Left ventricle myocardium inferior (tissue), 1 donor: ENCODE results near the gene ZDHHC7. TPM values are rescaled to one million over a fixed set of nuclear protein-coding genes. Genes with fewer than 3 reads are reported as not detected.

ENCODE experiments used
- DNase-seq: peaks from one replicate; pipeline ENCODE4 v3.0.0-alpha.2; 2020
- H3K27ac ChIP-seq: fragments of 200-600 bp; replicated peaks from 2 replicates; pipeline ENCODE4 v1.8.0; 2021
- H3K27me3 ChIP-seq: fragments of 200-600 bp; 2 replicates; pipeline ENCODE4 v1.8.0; 2021; ENCODE audit warnings: low read depth
- H3K36me3 ChIP-seq: fragments of 200-600 bp; 2 replicates; pipeline ENCODE4 v1.8.0; 2021
- H3K4me1 ChIP-seq: fragments of 200-600 bp; 2 replicates; pipeline ENCODE4 v1.8.0; 2021
- H3K4me3 ChIP-seq: fragments of 200-600 bp; 2 replicates; pipeline ENCODE4 v1.8.0; 2021; ENCODE audit warnings: mild to moderate bottlenecking, moderate library complexity
- H3K9me3 ChIP-seq: fragments of 200-600 bp; replicated peaks from 2 replicates; pipeline ENCODE4 v1.8.0; 2021
- intact Hi-C: fragments of 100-400 bp; cut with micrococcal nuclease; formaldehyde crosslinking; loops from one replicate; pipeline ENCODE4 v1.11.0; 2022
- total RNA-seq: library from RNA; stranded (reverse); fragmentation: NEBNext Ultra II Directional; extraction: Animal tissue kit (Norgen Biotek cat#: 25700); gene quantifications from one replicate; pipeline ENCODE4 v1.2.1, GENCODE V29; 2021
- TF ChIP-seq, protein P1 (sequence below): fragments of 200-600 bp; IDR thresholded peaks from 2 replicates; pipeline ENCODE4 v1.8.0; 2021; ENCODE audit warnings: antibody characterized with exemption, mild to moderate bottlenecking, borderline replicate concordance
- donor health status: DM: no; HTN: yes; CAD: no; lungs with severe emphysema.

The ZDHHC7 gene
- total RNA-seq, 1 donor from 2014 or later, result 36.8 TPM

DNA sequence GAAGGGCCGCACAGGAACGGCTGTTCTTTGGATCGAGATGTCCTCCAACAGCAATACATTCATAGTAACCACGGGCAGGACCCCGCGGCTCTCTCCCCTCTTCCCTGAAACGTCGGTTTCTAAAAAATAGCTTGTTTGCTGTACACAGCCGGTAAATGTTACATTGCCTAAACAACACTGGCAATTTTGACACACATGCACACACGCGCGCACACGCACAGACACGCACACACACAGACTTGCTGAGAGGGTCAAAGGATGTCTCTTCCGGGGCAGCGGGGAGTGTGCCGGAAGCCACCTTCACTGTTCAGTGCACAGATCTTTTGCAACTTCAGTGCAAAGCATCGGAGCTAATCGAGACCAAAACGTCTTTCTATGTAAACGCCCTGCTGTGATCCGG, 35.8 kb downstream of the ZDHHC7 start:
- Histone ChIP-seq H3K4me3 (no peak overlapping the region), H3K9me3 (no peaks in the 10 kb centered on the region), H3K36me3 (peaks cover 68% of the 10 kb centered on the region), H3K27me3 (no peaks in the 10 kb centered on the region), H3K4me1 (peaks cover 24% of the 10 kb centered on the region), H3K27ac (no peak overlapping the region)
- TF ChIP-seq, protein P1, sequence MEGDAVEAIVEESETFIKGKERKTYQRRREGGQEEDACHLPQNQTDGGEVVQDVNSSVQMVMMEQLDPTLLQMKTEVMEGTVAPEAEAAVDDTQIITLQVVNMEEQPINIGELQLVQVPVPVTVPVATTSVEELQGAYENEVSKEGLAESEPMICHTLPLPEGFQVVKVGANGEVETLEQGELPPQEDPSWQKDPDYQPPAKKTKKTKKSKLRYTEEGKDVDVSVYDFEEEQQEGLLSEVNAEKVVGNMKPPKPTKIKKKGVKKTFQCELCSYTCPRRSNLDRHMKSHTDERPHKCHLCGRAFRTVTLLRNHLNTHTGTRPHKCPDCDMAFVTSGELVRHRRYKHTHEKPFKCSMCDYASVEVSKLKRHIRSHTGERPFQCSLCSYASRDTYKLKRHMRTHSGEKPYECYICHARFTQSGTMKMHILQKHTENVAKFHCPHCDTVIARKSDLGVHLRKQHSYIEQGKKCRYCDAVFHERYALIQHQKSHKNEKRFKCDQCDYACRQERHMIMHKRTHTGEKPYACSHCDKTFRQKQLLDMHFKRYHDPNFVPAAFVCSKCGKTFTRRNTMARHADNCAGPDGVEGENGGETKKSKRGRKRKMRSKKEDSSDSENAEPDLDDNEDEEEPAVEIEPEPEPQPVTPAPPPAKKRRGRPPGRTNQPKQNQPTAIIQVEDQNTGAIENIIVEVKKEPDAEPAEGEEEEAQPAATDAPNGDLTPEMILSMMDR, result no peak
- intact Hi-C loops, result no loop called here
- DNase-seq, result no peak

- H3K27ac ChIP-seq, result no peak overlapping the region
- no peaks in the 10 kb centered on the region for H3K9me3 ChIP-seq
- peaks cover 26% of the 10 kb centered on the region for H3K4me1 ChIP-seq
- peaks cover 64% of the 10 kb centered on the region for H3K36me3 ChIP-seq
- no peaks in the 10 kb centered on the region for H3K27me3 ChIP-seq
- intact Hi-C loops, result no loop called here
- no peak overlapping the region for H3K4me3 ChIP-seq
- no peak for DNase-seq
- TF ChIP-seq, protein P1, result no peak
These were observed 36.3 kb downstream of the ZDHHC7 start for GRCh38 chr16:84975066-84975465.

DNA sequence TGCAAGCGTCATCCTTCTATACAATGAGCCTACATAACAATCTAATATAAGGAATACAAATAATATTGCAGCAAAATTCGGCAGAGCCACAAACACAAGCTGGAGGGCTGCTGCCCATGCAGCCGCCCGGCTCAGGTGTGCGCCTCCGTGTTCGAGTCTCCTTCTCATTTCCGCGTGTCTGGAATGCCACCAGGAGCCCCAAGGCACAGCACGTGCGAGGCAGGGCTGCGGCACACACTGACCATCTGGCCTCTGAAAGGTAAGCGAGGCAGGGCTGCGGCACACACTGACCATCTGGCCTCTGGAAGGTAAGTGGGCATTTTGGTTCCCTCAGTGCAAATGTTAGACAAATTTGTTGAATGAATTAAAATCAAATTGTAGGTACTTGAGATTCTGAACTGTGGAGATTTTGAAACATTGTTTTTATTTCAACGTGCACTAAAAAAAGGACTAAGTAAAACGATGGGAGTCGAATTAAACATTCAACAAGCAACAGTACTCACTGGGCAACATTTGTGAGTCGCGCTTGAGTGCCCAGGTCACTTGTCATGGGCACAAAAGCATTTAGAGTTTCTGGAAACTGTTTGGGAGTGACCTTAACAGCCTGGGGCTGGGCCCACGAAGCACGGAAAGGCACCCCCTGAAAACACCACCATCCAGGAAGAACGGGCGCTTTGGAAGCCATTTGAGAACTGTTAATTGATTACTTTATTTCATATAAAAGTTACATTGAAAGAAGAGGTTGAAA, 37.4 kb downstream of the ZDHHC7 start:
- Histone ChIP-seq H3K36me3 (peaks cover 53% of the 10 kb centered on the region), H3K9me3 (no peaks in the 10 kb centered on the region), H3K4me3 (no peak overlapping the region), H3K27me3 (no peaks in the 10 kb centered on the region), H3K27ac (peak overlapping the region; percentile 77), H3K4me1 (peaks cover 26% of the 10 kb centered on the region)
- intact Hi-C loops, result loop anchor here (5.0 kb wide), 1 partner anchor 222 kb away; no protein-coding TSS in a partner anchor
- DNase-seq, result no peak
- TF ChIP-seq, protein P1, result no peak

DNA sequence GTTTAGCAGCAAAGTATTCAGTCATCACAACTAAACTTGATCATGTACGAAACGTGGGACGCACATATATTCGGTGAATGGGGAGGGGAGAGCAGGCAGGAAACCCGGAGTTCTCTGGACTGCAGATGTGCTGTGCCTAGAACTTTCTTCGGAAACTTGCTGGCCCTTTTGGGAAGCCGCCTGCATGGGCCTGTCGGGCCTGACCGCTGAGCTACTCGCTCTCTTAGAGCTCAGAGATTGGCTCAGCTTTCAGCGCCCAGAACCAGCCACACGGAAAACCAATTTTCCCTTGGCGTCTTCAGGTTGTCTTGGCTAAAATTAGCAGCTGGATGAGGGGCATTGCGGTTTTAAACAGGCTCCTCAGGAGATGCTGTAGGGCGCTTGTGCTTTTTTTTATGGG, 38.1 kb downstream of the ZDHHC7 start:
- no peak for DNase-seq
- H3K9me3 ChIP-seq, result no peaks in the 10 kb centered on the region
- no peak overlapping the region for H3K4me3 ChIP-seq
- H3K36me3 ChIP-seq, result peaks cover 46% of the 10 kb centered on the region
- TF ChIP-seq, protein P1, result no peak
- intact Hi-C loops, result loop anchor here (5.0 kb wide), 1 partner anchor 221 kb away; no protein-coding TSS in a partner anchor
- H3K4me1 ChIP-seq, result peaks cover 26% of the 10 kb centered on the region
- H3K27ac ChIP-seq, result peak overlapping the region; percentile 77
- no peaks in the 10 kb centered on the region for H3K27me3 ChIP-seq

DNA sequence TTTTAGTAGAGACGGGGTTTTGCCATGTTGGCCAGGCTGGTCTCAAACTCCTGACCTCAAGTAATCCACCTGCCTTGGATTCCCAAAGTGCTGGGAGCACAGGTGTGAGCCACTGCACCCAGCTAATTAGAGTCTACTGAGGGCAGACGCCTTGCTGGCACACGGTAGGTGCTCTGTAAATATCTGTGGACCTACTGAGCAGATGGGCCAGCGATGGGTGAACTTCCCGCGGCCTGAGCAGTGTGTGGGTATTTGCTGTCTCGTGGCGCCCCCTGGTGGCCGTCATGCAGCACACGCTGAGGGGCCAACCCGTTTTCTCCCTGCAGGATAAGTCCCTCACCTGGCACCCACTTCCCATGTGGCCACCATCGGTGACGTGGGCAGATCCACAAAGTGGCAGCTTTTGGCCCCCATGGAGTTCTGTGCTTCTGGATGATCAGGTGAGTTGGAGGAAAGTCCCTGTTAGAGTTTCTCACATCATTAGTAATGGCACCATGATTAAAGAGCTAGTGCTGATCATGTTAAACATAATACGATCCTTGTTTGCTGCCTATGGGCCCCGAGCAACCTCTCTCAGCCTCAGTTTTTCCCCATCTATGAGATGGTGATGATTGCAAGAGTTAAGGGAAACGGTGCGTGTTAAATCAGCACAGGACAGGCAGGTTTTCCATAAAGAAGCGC, 40.7 kb downstream of the ZDHHC7 start:
- TF ChIP-seq, protein P1, result peak; percentile 95
- Histone ChIP-seq H3K36me3 (peaks cover 19% of the 10 kb centered on the region), H3K27ac (no peak overlapping the region), H3K4me1 (peaks cover 16% of the 10 kb centered on the region), H3K9me3 (no peaks in the 10 kb centered on the region), H3K4me3 (no peak overlapping the region), H3K27me3 (peaks cover 5% of the 10 kb centered on the region)
- intact Hi-C loops, result loop anchor here (5.0 kb wide), 1 partner anchor 218 kb away; no protein-coding TSS in a partner anchor
- DNase-seq, result peak; percentile 78
